HuH-7 (cell line): ENCODE data around the gene PET117.
"Not testable (repeated sequence)": the region's sequence is repeated elsewhere in the genome, so short reads cannot be mapped to it uniquely, and the experiment has no call there.

Experiments
- DNase-seq: peaks from one replicate; pipeline ENCODE4 v3.0.0; 2011; ENCODE audit warnings: low spot score

PET117 gene, protein sequence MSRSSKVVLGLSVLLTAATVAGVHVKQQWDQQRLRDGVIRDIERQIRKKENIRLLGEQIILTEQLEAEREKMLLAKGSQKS

DNA sequence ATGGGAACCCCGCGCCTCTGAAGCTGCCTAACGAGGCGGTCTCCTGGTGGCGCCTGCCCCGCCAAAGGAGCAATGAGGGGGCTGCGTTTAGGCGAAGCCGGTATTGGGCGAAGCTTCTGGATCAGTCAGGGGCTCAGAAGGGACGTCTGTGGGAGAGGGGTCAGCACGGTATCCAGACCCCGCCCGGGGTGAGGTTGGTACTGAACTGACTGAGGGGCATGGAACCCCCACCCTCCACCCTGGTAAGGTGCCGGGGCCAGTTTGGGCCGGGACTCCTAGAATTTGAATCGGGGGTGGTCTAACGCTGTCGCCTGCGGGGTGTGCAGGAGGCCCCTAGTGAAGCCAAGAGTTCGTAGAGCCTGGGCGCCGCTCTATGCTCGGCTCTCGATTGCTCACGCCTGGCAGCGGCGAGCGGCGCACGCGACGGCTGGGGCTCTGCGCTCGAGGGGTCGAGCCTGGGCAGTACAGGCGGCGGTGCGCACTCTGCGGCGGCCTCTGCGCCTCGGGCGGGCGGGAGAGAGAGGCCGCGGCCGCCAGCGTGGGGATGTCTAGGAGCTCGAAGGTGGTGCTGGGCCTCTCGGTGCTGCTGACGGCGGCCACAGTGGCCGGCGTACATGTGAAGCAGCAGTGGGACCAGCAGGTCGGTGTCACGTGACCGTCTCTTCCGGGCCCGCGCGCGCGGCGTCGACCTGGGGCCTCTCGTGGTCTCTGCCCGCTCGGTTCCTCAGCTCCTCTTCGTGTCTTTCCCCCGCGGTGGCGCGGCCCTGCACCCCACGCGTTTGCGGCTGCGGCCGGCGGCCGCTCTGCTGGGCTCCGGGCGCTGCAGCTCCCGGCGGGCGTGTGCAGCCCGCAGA, at the start of gene PET117, which contains the start of gene KAT14:
PET117 (plus strand) TSS at position 452 of the 854 bp plus-strand sequence; CDS start at position 545, 93 bp downstream.
KAT14 (plus strand) TSS at position 452 of the 854 bp plus-strand sequence. CDS start 4,798 bp downstream, outside the sequence.
- DNase-seq: peak; percentile 92

DNA sequence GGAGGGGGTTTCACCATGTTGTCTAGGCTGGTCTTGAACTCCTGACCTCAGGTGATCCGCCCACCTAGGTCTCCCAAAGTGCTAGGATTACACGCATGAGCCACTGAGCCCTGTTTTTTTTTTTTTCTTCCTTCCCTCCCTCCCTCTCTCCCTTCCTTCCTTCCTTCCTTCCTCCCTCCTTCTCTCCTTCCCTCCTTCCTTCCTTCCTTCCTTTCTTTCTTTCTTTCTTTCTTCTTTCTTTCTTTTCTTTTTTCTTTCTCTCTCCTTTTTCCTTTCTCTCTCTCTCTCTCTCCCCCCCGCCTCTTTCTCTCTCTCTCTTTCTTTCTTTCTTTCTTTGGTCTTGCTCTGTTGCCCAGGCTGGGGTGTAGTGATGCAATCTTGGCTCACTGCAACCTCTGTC, 49.4 kb upstream of the PET117 start:
- not testable (repeated sequence) for DNase-seq

DNA sequence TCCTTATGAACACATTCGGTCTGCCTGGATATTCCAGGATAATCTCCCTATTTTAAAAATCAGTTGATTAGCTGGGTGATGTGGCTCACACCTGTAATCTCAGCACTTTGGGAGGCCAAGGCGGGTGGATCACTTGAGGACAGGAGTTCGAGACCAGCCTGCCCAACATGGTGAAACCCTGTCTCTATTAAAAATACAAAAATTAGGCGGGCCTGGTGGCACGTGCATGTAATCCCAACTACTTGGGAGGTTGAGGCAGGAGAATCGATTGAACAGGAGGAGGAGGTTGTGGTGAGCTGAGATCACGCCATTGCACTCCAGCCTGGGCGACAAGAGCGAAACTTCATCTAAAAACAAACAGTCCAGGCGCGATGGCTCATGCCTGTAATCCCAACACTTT, 48.8 kb upstream of the PET117 start:
- not testable (repeated sequence) for DNase-seq

DNA sequence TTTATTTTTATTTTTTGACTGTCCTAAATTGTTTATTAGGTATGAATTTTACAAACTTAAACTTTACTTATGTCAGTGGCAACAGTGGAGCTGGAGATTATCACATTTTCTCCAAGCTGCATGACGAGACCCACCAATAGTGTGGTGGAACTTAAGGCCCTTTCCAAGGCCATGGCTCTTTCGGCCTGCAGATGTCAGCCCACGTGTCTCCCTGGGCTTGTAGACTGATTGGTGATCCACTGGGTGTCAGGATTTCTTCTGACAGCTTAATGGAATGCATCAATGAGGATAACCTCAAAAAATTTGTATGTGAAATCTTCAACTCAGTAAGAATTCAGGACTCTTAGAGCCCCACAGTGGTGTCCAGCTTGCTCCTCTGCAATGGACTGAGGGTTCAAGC, 47.6 kb upstream of the PET117 start:
- DNase-seq: no peak

DNA sequence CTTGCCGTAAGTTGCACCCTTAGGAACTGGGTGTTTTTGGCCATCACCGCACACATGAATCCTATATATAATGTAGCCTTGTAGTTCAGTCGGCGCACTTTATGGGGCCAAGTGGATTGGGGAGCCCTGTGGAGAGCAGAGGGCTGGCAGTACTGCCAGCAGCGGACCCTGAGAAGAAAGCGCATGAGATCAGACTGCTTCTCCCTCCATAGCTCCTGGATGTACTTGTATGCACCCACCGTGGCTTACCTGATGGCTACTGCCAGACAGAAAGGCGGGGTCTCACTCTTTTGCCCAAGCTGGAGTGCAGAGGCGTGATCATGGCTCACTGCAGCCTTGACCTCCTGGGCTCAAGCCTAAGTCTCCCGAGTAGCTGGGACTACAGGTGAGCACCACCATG, 47.2 kb upstream of the PET117 start:
- DNase-seq: no peak

DNA sequence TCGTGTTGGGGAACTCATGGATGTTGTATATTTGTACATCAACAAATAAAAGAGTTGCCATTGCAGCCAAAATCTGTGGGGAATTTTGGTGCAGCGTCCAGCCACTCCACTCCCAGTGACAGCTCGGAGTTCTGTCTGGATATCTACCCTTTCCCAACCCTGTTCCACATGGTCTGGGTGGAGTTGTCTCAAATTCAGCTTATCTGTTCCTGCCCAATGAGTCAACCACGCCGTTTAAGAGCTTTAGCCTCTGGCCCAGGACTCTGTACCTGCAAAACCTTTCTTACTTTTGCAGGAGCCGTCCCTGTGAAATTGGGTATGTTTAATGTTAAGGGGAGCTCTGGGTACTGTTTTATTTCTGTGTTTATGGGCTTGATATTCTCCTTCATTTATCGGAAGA, 46.0 kb upstream of the PET117 start:
- DNase-seq: no peak

DNA sequence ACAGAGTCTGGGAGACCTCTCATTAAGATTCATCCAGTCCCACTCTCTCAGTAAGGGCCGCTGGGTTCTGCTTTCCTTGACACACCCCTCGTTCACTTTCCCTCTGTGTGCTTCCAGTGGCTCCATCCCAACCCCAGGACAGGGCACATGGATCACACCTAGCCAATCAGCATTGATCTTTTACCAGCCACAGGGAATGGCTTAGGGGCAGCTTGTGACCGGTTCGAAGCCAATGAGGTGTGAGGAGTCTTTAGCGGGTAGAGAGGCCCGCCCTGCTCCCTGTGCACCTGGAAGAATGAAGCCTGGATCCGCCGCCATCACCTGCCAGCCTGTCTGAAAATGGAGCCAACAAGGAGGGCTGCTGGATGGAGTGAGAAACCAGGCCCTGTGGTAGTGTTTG, 44.8 kb upstream of the PET117 start:
- no peak for DNase-seq

DNA sequence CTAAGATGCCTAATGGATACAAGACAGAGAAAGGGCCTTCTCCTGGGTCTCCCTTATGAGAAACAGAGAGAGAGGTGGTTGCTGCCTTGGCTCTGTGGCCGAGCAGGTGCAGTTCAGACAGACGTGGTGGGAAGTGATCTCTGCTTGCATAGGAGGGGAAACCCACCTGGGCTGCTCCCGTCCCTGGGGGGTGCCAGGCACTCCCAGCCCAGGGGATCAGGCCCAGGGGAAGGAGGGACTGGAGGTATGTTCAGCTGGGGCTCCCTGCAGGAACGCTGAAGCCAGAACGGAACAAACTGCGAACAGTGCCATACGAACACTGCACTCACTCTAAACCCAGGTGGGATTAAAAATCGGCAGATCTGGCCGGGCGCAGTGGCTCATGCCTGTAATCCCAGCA, 44.3 kb upstream of the PET117 start:
- no peak for DNase-seq

DNA sequence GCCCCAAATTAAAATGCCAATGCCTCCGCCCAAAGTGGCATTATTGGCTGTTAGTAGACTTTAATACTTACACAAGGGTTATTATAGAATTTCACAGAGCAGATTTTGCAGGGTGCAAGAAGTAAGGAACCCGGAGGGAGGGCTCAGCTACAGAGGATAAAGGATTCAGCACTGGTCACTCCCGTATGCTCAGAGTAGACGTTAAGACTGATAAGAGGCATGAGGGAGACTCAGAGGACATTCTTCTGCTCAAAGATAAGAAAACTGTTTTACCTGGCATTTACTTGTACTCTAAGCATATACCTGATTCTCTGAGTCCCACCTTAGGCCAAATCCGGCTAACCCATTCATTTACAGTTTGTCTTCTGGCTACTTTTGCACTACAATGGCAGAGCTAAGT, 43.5 kb upstream of the PET117 start:
- no peak for DNase-seq

DNA sequence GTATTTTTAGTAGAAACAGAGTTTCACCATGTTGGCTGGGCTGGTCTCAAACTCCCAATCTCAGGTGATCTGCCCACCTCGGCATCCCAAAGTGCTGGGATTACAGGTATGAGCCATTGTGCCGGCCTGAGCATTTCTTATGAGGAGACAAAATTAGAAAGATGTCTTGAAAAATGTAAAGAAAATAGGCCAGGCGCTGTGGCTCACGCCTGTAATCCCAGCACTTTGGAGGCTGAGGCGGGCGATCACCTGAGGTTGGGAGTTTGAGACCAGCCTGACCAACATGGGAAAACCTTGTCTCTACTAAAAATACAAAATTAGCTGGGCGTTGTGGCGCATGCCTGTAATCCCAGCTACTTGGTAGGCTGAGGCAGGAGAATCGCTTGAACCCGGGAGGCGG, 37.1 kb upstream of the PET117 start:
- DNase-seq: not testable (repeated sequence)

DNA sequence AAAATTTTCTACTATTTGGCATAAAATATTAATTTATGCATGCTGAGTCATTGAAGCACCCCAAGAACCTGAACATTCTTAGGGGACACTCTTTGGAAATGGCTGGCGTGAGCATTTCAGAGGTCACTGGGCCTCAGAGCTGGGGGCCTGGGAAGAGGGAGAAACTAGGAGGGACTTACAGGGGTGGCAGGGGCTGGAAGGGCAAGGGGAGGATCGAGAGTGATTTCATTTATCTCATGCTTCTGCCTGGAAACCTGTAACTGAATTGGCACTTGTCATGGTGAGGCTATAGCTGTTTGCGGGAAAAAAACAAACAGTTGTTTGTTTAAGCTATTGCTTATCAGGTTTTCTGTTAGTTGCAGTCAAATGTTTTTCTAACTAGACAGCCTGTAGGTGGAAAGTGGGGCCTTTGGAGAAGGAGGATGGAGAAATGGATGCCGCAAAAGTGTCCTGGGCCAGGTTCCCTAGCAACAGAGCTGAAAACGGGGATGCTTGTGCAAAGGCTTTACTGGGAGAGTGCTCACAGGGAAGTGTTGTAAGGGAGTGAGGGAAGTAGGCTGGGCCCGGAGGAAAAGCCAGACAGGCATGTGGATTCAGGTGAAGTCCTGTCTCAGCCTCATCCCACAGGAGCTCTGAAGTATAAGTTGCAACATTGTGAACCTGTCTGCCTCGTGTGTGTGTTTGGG, 36.4 kb upstream of the PET117 start:
- DNase-seq: peak; percentile 44

DNA sequence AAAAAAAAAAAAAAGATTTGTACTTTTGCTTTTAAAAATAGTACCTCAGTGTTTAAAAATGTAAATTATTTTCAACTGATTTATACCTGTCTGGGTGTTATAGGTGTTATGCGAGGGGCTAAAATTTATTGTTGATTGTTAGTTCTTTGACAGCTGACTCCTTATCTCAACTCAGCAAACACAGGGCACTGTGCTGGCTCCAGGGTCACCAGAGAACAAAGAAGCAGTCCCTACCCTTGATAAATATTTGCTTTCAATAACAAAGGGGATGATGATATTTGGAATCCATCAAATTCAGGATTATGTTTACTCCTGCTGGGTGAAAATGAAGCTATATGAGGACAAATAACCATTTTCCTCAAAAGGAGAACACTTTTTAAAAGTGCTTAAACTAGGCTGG, 34.2 kb upstream of the PET117 start:
- DNase-seq: peak; percentile 66

DNA sequence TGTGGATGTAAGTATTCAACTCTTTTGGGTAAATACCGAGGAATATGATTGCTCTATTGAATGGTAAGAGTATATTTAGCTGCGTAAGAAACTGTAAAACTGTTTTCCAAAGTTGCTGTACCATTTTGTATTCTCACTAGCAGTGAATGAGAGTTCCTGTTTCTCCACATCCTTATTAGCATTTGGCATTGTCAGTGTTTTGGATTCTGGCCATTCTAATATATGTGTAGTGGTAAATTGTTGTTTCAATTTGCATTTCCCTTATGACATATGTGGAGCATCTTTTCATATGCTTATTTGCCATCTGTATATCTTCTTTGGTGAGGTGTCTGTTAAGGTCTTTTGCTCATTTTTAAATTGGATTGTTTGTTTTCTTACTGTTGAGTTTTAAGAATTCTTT, 29.3 kb upstream of the PET117 start:
- DNase-seq: no peak

DNA sequence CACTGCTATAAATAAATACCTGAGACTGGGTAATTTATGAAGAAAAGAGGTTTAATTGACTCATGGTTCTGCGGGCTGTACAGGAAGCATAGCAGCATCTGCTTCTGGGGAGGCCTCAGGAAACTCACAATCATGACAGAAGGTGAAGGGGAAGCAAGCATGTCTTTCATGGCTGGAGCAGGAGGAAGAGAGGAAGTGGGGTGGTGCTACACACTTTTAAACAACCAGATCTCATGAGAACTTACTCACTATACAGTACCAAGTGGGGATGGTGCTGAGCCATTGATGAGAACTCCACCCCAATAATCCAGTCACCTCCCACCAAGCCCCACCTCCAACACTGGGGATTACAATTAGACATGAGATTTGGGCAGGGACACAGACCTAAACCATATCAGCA, 9.1 kb upstream of the PET117 start:
- not testable (repeated sequence) for DNase-seq

DNA sequence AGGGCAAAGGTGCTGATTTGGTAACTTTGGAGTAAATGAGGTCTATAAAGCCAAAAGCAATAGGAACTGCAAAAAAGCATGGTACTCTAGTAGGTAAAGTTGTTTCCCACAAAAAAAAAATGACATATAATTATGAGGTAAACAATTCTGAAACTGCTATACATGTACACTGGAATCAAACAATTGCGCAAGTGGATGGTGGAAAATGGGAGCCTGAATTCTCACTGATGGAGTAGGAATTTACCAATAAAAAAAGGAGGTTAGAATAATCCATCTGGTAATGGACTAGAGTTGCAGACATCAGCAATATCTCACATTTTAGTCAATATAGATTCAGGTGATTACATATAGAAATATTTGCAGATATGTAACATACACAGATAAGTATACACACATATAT, 5.0 kb upstream of the PET117 start:
- no peak for DNase-seq

DNA sequence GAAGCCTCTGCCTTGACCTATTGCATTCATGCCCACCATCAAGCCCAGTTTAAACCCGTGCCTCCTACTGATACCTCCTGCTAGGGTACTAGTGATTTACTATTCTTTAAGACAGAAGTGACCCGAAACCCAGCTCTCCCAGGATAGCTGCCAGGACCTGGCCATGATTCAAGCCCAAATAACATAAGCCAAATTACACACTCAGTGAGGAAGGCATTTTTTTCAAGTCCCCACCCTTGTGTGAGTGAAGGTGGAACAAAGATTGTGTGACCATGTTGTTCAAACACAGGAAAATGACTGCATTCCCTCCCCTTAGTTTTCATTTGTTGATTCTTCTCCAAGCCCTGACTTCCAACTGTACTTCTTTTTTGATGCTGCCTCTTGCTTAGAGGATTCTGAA, 3.7 kb upstream of the PET117 start:
- DNase-seq: no peak

DNA sequence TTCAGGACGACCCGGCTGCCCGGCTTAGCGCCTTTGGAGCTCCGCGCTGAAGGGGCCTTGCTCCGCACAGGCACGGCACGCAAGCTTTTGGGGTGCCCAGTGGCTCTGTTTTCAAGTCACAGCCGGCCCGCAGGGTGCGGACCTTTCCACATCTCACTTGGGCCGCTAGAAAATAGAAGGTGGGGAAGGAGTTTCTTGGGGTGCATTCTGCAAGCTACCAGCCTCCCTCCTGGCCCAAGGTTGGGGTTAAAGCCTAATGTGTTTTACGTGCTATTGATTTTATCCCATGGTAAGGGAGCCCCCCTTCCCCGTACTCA, 561 bp downstream of the PET117 start:
- DNase-seq: no peak

DNA sequence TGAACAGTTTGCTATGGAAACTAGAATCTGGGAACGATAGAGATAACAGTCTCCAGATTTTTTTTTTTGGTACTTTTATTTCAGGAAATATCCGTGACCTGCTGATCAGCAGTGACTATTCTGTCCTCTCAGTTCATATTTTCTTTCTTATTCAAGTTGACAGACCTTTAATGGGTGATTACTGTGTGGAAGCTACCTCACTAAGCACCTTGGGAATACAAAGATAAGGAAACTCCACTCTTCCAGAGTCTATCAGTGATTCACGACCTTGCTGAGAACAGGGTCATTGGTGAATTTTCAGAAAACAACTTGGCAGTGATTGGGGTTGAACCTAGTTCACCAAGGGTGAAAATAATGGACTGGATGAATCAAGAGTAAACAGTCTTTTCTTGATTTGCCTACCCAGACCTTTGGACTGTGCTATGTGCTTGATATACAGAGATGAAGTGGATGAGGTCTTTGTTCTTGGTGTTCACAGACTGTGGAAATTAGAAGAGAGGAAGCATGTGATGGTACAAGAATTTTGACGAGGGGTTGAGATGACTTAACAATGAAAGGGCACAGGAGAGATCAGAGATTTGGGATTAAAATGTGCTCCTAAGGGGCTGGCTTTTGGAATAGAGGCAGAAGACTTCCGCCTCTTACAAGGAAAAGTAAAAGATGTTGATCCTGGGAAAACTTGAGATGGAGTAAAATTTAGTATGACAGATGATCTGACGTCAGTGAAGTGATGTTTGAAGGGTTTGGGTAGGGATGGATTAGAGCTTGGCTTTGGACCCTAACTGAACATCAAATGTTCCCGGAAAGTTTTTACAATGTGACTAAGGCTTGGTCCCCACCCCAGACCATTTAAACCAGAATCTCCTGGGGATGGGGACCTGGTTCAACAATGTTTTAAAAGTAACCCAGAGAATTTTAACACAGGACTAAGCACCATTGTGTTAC, 1.2 kb downstream of the PET117 start:
- no peak for DNase-seq

DNA sequence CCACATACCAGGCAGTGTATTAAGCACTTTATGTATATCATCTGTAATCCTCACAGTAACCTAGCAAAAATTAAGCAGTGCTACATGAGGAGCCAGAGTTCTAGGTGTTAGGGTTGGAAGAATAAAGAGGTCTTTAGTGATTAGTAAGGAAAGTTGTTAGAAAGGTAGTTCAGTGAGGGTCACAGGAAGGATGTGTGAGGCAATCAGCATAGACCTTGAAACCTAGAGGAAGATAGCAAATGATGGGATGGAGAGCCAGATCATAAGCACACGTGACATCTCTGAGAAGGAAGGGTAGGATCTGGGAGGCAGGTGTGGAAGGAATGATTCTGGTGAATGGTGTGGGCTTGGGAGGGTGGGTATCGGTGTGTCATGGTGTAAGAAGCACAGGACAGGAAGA, 2.2 kb downstream of the PET117 start:
- no peak for DNase-seq

DNA sequence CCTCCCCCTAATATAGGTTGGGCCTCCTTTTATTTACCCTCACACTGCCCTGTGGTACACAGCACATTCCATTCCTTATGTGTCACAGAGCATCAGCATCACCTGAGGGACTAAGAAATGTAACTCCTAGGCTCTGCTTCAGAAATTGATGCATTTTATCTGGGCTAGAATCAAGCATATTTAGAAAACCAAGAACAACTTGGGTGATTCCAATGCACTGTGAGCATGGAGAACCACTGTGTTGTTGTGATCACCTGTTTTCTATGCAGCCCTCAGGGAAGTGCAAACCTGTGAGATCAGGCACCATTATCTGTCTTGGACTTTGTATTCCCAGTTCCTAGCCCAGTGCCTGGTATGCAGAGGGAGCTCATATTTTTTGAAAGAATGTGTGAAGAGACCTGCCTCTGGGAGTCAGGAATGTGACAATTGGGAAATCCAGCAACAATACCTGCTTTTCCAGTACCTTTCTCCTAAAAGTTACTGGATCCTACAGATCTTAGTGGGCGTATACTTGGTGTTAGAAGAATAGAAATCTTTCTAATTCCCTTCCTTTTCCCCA, 7.0 kb downstream of the PET117 start:
- peak; percentile 81 for DNase-seq

DNA sequence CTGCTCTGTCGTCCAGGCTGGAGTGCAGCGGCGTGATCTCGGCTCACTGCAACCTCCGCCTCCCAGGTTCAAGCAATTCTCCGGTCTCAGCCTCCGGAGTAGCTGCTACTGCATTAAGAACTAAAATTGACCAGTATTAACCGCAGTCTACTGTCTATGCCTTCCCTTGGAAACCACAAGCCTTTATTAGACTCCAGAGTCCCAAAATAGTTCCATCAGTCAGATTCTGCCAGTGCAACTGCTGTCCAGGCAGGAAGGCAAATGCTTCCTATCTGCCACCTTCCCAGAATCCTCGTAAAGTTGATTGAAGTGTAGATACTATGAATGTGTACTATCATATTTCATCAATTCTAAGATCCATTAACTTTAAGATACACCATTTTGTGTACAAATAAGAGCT, 16.7 kb downstream of the PET117 start:
- no peak for DNase-seq

DNA sequence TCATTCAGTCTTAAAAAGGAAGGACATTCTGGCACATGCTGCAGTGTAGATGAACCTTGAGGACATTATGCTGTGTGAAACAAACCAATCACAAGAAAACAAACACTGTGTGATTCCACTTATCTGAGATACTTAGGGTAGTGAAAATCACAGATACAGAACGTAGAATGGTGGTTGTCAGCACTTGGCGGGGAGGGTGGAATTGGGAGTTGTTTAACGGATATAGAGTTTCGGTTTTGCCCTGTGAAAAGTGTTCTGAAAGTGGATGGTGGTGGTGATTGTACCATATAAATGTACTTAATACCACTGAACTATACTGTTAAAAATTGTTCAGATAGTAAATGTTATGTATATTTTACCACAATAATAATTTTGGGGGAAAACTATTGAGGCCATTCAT, 18.4 kb downstream of the PET117 start:
- DNase-seq: no peak
